ENCODE results near the gene SYCP2L. TPM values are rescaled to one million over a fixed set of nuclear protein-coding genes. Genes with fewer than 3 reads are reported as not detected.

Gene SYCP2L
- total RNA-seq, 1 donor from 2014 or later: 20.5 TPM

DNA sequence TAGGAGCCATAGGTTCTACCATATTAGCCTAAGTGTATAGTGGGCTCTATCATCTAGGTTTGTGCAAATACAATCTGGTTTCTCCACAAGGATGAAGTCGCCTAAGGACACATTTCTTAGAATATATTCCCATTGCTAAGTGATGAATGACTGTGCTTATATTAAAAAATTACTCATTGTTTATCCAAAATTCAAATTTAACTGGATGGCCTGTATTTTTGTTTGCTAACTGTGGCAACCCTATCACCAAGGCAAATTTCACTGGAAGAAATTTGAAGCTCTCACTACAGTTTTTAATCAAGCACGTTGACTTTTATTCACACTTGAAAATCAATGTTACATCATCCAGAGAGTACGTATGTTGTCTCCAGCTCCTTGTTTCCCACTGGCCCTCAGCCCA, 18.9 kb upstream of the SYCP2L start:
- DNase-seq: no peak
- Mint-ChIP-seq H3K4me1 (ENCODE audit: low read depth, unreplicated experiment) (no peaks in the 10 kb centered on the region), H3K27ac (ENCODE audit: unreplicated experiment) (no peak overlapping the region), H3K4me3 (ENCODE audit: unreplicated experiment) (no peak overlapping the region), H3K27me3 (ENCODE audit: unreplicated experiment) (no peaks in the 10 kb centered on the region), H3K9me3 (ENCODE audit: unreplicated experiment) (peaks cover 1% of the 10 kb centered on the region), H3K36me3 (ENCODE audit: unreplicated experiment) (no peaks in the 10 kb centered on the region)
- TF ChIP-seq, protein P1, sequence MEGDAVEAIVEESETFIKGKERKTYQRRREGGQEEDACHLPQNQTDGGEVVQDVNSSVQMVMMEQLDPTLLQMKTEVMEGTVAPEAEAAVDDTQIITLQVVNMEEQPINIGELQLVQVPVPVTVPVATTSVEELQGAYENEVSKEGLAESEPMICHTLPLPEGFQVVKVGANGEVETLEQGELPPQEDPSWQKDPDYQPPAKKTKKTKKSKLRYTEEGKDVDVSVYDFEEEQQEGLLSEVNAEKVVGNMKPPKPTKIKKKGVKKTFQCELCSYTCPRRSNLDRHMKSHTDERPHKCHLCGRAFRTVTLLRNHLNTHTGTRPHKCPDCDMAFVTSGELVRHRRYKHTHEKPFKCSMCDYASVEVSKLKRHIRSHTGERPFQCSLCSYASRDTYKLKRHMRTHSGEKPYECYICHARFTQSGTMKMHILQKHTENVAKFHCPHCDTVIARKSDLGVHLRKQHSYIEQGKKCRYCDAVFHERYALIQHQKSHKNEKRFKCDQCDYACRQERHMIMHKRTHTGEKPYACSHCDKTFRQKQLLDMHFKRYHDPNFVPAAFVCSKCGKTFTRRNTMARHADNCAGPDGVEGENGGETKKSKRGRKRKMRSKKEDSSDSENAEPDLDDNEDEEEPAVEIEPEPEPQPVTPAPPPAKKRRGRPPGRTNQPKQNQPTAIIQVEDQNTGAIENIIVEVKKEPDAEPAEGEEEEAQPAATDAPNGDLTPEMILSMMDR (IDR thresholded peaks at IDR 0.05; ENCODE audit: partially characterized antibody, unreplicated experiment): no peak

DNA sequence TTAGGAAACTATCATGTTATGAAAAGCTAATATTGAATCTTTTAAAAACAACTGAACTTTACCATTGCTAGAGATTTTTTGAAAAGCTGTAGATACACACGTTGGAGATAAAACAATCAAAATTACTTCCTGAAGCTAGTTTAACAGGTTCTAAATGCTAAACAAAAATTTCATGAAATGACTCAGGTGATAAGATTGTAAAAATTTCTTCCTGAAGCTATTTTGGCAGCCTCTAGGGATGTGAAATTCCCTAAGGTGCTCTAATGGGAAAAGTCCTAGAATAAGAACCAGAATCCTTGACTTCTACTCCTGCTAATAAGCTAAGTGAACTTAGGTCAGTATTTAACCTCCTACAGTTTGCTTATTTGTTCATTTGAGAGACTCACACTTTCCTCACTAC, 13.5 kb upstream of the SYCP2L start:
- no peak for DNase-seq
- TF ChIP-seq, protein P1 (IDR thresholded peaks at IDR 0.05; ENCODE audit: partially characterized antibody, unreplicated experiment): no peak
- no peaks in the 10 kb centered on the region for H3K36me3 Mint-ChIP-seq (ENCODE audit: unreplicated experiment)
- no peaks in the 10 kb centered on the region for H3K4me1 Mint-ChIP-seq (ENCODE audit: low read depth, unreplicated experiment)
- no peak overlapping the region for H3K27ac Mint-ChIP-seq (ENCODE audit: unreplicated experiment)
- H3K4me3 Mint-ChIP-seq (ENCODE audit: unreplicated experiment): no peak overlapping the region
- peaks cover 2% of the 10 kb centered on the region for H3K9me3 Mint-ChIP-seq (ENCODE audit: unreplicated experiment)
- H3K27me3 Mint-ChIP-seq (ENCODE audit: unreplicated experiment): peaks cover 2% of the 10 kb centered on the region

DNA sequence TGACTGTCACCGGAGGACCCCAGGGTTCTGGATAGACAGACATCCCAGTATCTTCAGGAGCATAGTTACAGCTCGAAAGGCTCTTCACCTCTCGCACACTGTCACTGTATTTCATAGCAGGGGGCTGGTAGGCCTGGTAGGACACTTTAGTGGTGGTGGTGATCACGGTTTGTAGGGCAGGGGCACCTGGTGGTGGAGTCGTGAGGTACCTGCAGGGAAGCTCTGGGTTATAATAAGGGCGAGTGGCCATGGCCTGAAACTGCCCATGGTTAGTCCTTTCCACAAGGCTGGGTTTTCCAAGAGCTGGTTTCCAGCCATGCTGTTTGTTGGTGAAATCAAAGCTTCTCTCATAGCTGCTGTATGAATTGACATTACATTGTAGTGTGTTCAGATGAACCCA, 12.6 kb upstream of the SYCP2L start:
- no peak for DNase-seq
- Mint-ChIP-seq H3K27me3 (ENCODE audit: unreplicated experiment) (peaks cover 4% of the 10 kb centered on the region), H3K36me3 (ENCODE audit: unreplicated experiment) (no peaks in the 10 kb centered on the region), H3K9me3 (ENCODE audit: unreplicated experiment) (peaks cover 2% of the 10 kb centered on the region), H3K27ac (ENCODE audit: unreplicated experiment) (no peak overlapping the region), H3K4me3 (ENCODE audit: unreplicated experiment) (no peak overlapping the region), H3K4me1 (ENCODE audit: low read depth, unreplicated experiment) (no peaks in the 10 kb centered on the region)
- TF ChIP-seq, protein P1 (IDR thresholded peaks at IDR 0.05; ENCODE audit: partially characterized antibody, unreplicated experiment): no peak

DNA sequence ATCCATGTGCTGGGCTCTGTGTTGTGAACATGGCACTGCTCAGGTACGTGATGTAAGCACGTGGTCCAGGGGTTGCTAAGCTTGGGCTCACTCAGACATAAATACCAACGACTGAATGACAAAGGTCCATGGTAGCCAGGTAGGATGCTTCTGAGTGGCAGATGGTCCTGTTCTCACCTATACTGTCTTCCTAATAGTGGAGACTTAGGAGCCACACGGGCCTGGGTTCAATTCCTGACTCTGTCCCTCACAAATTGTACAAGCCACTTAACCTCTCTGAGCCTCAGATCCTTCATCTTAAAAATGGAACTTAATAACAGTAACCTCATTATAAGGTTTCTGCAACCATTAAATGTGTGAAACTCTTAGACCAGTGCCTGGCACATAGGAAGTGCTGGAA, 11.8 kb upstream of the SYCP2L start:
- H3K9me3 Mint-ChIP-seq (ENCODE audit: unreplicated experiment): peaks cover 2% of the 10 kb centered on the region

DNA sequence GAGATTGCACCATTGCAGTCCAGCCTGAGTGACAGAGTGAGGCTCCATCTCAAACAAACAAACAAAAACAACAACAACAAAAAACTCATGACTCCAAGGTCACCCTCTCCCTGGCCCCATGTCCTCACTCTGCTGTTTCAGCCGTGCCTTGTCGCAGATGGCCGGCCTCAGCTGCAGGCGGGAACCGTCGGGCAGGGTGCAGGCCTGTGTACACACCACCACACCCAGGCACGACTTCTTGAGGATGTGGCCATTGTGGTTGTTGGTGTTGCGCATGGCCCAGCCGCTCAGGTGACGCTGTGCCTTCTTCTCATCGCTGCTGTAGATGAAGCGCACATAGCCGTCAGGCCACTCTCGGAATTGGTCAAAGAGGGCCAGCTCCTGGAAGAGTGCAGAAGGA, 9.8 kb upstream of the SYCP2L start:
- TF ChIP-seq, protein P1 (IDR thresholded peaks at IDR 0.05; ENCODE audit: partially characterized antibody, unreplicated experiment): no peak
- H3K27ac Mint-ChIP-seq (ENCODE audit: unreplicated experiment): no peak overlapping the region
- H3K4me3 Mint-ChIP-seq (ENCODE audit: unreplicated experiment): no peak overlapping the region
- peaks cover 7% of the 10 kb centered on the region for H3K9me3 Mint-ChIP-seq (ENCODE audit: unreplicated experiment)
- H3K4me1 Mint-ChIP-seq (ENCODE audit: low read depth, unreplicated experiment): no peaks in the 10 kb centered on the region
- H3K36me3 Mint-ChIP-seq (ENCODE audit: unreplicated experiment): no peaks in the 10 kb centered on the region
- peaks cover 16% of the 10 kb centered on the region for H3K27me3 Mint-ChIP-seq (ENCODE audit: unreplicated experiment)
- DNase-seq: no peak

More for the DNA sequence above, 11.8 kb upstream of the SYCP2L start:
- no peak overlapping the region for H3K4me3 Mint-ChIP-seq (ENCODE audit: unreplicated experiment)
- H3K27ac Mint-ChIP-seq (ENCODE audit: unreplicated experiment): no peak overlapping the region
- H3K27me3 Mint-ChIP-seq (ENCODE audit: unreplicated experiment): peaks cover 5% of the 10 kb centered on the region
- no peak for DNase-seq
- no peaks in the 10 kb centered on the region for H3K4me1 Mint-ChIP-seq (ENCODE audit: low read depth, unreplicated experiment)
- TF ChIP-seq, protein P1 (IDR thresholded peaks at IDR 0.05; ENCODE audit: partially characterized antibody, unreplicated experiment): no peak
- no peaks in the 10 kb centered on the region for H3K36me3 Mint-ChIP-seq (ENCODE audit: unreplicated experiment)
